HL-60 (cell line): ENCODE results near the gene ADAMTS16.

Experiments used
- CTCF ChIP-seq: IDR thresholded peaks from one replicate; pipeline ENCODE4 v1.5.1; 2011; ENCODE audit warnings: low read length, control low read depth, inconsistent platforms; ENCODE audit not compliant: insufficient read depth
- POLR2AphosphoS5 ChIP-seq: IDR thresholded peaks from 2 replicates; pipeline ENCODE4 v1.6.1; 2012; ENCODE audit warnings: low read depth
- REST ChIP-seq: IDR thresholded peaks from 2 replicates; pipeline ENCODE4 v1.6.1; 2012; ENCODE audit warnings: low read depth; ENCODE audit not compliant: insufficient replicate concordance

GRCh38 chr5:5140479-5141338 lies 579 bp downstream of the ADAMTS16 start:
- TF ChIP-seq CTCF (no peak), POLR2AphosphoS5 (no peak), REST (no peak)
